ENCODE measurements around the gene ATP6V1C2. TPM values are rescaled to one million over a fixed set of nuclear protein-coding genes. Genes with fewer than 3 reads are reported as not detected.

ATP6V1C2 gene
- total and polyA plus RNA-seq, 3 donors from 2014 or later: 3.6 to 6.2 (median 5.9) TPM

- Histone ChIP-seq H3K36me3 (ENCODE audit: low read depth, missing control alignments) (no peaks in the 10 kb centered on the region), H3K9me3 (no peaks in the 10 kb centered on the region), H3K27ac (no peak overlapping the region), H3K27me3 (no peaks in the 10 kb centered on the region), H3K4me1 (no peaks in the 10 kb centered on the region), H3K4me3 (no peak overlapping the region)
- WGBS, 2 donors: 78 to 80% methylated on average over 6 of the region's 6 CpGs
- no peak for DNase-seq
- TF ChIP-seq POLR2A (IDR thresholded peaks at IDR 0.05) (no peak), CTCF (IDR thresholded peaks at IDR 0.05) (no peak)
- intact Hi-C loops (cut with DNase I; ENCODE audit: low total_unique reads): no loop called here
Observed at GRCh38 chr2:10738192-10738591, 16.8 kb downstream of the ATP6V1C2 start.

GRCh38 chr2:10740226-10740625, 18.8 kb downstream of the ATP6V1C2 start:
- DNase-seq: no peak
- no peaks in the 10 kb centered on the region for H3K9me3 ChIP-seq
- intact Hi-C loops (cut with DNase I; ENCODE audit: low total_unique reads): no loop called here

GRCh38 chr2:10741139-10741538, 19.7 kb downstream of the ATP6V1C2 start:
- no peak for TF ChIP-seq POLR2A (IDR thresholded peaks at IDR 0.05)
- no peak for TF ChIP-seq CTCF (IDR thresholded peaks at IDR 0.05)
- Histone ChIP-seq H3K27me3 (no peaks in the 10 kb centered on the region), H3K4me3 (no peak overlapping the region), H3K4me1 (no peaks in the 10 kb centered on the region), H3K36me3 (ENCODE audit: low read depth, missing control alignments) (no peaks in the 10 kb centered on the region), H3K27ac (no peak overlapping the region), H3K9me3 (no peaks in the 10 kb centered on the region)
- WGBS, 2 donors: 75 to 83% methylated on average over 2 of the region's 2 CpGs
- intact Hi-C loops (cut with DNase I; ENCODE audit: low total_unique reads): no loop called here
- DNase-seq: no peak

More at GRCh38 chr2:10740226-10740625, 18.8 kb downstream of the ATP6V1C2 start:
- WGBS, 2 donors: 89 to 90% methylated on average over 3 of the region's 3 CpGs
- TF ChIP-seq CTCF (IDR thresholded peaks at IDR 0.05): no peak
- TF ChIP-seq POLR2A (IDR thresholded peaks at IDR 0.05): no peak
- H3K36me3 ChIP-seq (ENCODE audit: low read depth, missing control alignments): no peaks in the 10 kb centered on the region
- H3K4me1 ChIP-seq: no peaks in the 10 kb centered on the region
- H3K27me3 ChIP-seq: no peaks in the 10 kb centered on the region
- no peak overlapping the region for H3K27ac ChIP-seq
- no peak overlapping the region for H3K4me3 ChIP-seq

- intact Hi-C loops (cut with DNase I; ENCODE audit: low total_unique reads): no loop called here
- Histone ChIP-seq H3K27me3 (no peaks in the 10 kb centered on the region), H3K27ac (no peak overlapping the region), H3K4me3 (no peak overlapping the region), H3K4me1 (no peaks in the 10 kb centered on the region), H3K36me3 (ENCODE audit: low read depth, missing control alignments) (no peaks in the 10 kb centered on the region), H3K9me3 (no peaks in the 10 kb centered on the region)
- TF ChIP-seq POLR2A (IDR thresholded peaks at IDR 0.05) (no peak), CTCF (IDR thresholded peaks at IDR 0.05) (no peak)
- WGBS, 2 donors: 90 to 92% methylated on average over 8 to 11 of the region's 11 CpGs
- DNase-seq: no peak
Observed at GRCh38 chr2:10742666-10743065, 21.2 kb downstream of the ATP6V1C2 start.

GRCh38 chr2:10750610-10751009, 29.2 kb downstream of the ATP6V1C2 start:
- no peak overlapping the region for H3K4me3 ChIP-seq
- intact Hi-C loops (cut with DNase I; ENCODE audit: low total_unique reads): no loop called here
- H3K27ac ChIP-seq: no peak overlapping the region
- no peaks in the 10 kb centered on the region for H3K9me3 ChIP-seq
- TF ChIP-seq POLR2A (IDR thresholded peaks at IDR 0.05): no peak
- DNase-seq: no peak
- H3K4me1 ChIP-seq: no peaks in the 10 kb centered on the region
- no peaks in the 10 kb centered on the region for H3K36me3 ChIP-seq (ENCODE audit: low read depth, missing control alignments)
- H3K27me3 ChIP-seq: no peaks in the 10 kb centered on the region
- WGBS, 2 donors: 82% methylated on average over 6 of the region's 6 CpGs
